HG03460 (cell line): Measurements from ENCODE around the gene GAN.

ENCODE experiments used
- ATAC-seq: cut with Tn5 transposase; IDR thresholded peaks from one replicate; pipeline ENCODE4 v1.9.1; 2021; ENCODE audit not compliant: unreplicated experiment

Gene GAN, protein sequence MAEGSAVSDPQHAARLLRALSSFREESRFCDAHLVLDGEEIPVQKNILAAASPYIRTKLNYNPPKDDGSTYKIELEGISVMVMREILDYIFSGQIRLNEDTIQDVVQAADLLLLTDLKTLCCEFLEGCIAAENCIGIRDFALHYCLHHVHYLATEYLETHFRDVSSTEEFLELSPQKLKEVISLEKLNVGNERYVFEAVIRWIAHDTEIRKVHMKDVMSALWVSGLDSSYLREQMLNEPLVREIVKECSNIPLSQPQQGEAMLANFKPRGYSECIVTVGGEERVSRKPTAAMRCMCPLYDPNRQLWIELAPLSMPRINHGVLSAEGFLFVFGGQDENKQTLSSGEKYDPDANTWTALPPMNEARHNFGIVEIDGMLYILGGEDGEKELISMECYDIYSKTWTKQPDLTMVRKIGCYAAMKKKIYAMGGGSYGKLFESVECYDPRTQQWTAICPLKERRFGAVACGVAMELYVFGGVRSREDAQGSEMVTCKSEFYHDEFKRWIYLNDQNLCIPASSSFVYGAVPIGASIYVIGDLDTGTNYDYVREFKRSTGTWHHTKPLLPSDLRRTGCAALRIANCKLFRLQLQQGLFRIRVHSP

GRCh38 chr16:81314603-81315270, at the start of gene GAN:
Gene GAN (plus strand): TSS chr16:81314962. CDS start chr16:81315114, 152 bp downstream.
- ATAC-seq: peak; percentile 95

DNA sequence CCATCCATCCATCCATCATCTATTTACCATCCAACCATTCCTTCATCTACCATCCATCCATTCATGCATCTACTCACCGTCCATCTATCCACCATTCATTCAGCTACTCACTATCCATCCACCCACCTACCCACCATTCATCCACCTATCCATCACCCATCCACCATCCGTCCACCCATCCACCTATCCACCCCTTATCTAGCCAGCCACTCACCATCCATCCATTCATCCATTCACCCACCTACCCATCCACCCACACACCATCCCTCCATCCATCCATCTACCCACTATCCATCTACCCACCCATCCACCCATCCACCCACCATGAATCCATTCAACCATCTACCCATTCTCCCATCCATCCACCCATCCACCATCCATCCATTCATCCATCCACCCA, 49.7 kb upstream of the GAN start:
- no peak for ATAC-seq

- no peak for ATAC-seq
Observed at GRCh38 chr16:81265658-81266451, 48.9 kb upstream of the GAN start.

- ATAC-seq: peak; percentile 52
Observed at GRCh38 chr16:81266680-81267095, 48.1 kb upstream of the GAN start.

GRCh38 chr16:81268509-81268908, 46.3 kb upstream of the GAN start:
- no peak for ATAC-seq

- no peak for ATAC-seq
Observed at GRCh38 chr16:81273223-81273950, 41.4 kb upstream of the GAN start.

DNA sequence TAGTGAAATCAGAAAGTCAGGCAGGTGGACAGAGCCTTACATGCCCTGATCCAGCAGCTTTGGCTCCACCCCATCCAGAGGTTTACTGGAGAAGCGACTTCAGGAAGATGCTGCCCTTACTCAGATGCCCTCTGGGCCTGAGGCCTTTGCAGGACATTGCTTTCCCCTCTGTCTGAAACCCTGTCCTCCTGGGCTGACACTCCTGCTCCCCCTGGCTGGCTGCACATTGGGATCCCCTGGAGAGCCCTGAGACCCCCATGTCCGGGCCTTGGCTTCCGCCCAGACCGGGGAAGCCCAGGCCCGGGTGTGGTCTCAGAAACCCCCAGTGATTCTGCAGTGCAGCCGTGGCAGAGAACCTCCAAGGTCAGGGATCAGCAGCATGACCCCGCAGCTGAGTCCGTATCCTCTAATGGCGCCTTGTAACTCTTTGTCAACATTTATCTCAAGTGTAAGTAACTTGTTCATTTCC, 39.7 kb upstream of the GAN start:
- ATAC-seq: no peak

- ATAC-seq: no peak
Observed at GRCh38 chr16:81275795-81276194, 39.0 kb upstream of the GAN start.

DNA sequence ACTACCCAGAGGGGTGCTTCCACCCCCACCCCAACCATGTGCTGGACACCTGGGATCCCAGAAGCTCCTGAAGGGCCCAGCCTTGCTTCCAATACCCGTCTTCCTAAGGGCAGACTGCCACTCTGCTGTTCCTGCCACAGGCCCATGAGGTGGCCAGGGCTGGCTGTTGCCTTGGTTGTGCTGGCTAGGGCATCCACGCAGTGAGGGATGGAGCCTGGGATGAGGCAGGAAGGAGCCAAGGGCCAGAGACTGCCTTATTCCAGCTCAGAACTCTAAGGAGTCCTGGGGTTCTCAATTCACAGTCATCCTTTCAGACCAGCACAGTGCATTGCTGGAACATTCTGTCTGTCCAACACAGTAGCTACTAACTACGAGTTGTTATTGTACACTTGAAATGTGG, 38.4 kb upstream of the GAN start:
- no peak for ATAC-seq

- ATAC-seq: no peak
Observed at GRCh38 chr16:81277541-81278080, 37.2 kb upstream of the GAN start.

DNA sequence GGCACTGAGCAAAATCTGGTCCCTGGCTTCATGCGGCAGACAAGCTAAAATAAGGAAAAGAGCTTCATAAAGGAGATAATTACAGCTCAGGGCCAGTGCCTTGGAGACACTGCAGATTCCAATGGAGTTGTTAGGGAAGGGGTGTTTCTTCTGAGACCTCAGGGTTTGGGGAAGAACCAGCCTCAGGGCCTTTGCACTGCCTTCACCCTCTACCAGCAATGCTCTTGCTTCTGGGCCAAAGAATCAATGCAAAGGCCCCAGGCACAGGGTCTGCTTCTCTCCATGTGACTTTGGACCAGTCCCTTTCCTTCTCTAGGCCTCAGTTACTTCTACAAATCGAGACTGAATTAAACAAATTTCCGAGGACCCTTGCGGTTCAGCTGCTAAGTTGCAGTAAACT, 36.2 kb upstream of the GAN start:
- no peak for ATAC-seq

- no peak for ATAC-seq
Observed at GRCh38 chr16:81279392-81279791, 35.4 kb upstream of the GAN start.

DNA sequence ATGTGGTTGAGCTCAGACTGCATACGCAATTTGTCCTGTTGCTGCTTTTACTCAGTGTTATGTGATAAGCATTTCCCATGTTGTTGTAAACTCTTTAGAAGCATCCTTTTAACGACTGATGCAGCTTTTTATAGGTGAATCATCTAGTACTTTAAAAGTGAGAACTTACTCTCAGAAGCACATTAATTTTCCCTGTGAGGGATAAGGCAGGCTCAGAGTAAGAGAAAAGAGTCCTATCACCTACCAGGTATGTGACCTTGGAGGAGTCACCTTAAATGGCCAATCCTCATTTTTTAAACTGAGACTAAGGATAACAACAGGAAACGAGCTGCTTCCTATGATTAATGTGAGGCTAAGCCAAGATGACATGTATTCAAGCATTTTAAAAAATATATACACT, 34.4 kb upstream of the GAN start:
- ATAC-seq: no peak

DNA sequence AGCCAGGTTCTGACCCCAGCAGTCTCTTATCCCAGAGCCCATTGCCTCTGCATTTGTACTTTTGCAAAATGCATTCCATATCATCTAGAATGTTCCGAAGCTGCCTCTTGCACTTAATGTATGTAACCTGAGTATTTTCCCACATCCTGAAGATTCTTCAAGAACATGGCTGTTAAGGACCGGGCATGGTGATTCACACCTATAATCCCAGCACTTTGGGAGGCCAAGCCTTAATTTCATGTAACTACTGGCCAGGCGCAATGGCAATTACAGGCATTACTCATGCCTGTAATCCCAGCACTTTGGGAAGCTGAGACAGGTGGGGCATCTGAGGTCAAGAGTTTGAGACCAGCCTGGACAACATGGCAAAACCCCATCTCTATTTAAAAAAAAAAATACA, 31.7 kb upstream of the GAN start:
- no peak for ATAC-seq

DNA sequence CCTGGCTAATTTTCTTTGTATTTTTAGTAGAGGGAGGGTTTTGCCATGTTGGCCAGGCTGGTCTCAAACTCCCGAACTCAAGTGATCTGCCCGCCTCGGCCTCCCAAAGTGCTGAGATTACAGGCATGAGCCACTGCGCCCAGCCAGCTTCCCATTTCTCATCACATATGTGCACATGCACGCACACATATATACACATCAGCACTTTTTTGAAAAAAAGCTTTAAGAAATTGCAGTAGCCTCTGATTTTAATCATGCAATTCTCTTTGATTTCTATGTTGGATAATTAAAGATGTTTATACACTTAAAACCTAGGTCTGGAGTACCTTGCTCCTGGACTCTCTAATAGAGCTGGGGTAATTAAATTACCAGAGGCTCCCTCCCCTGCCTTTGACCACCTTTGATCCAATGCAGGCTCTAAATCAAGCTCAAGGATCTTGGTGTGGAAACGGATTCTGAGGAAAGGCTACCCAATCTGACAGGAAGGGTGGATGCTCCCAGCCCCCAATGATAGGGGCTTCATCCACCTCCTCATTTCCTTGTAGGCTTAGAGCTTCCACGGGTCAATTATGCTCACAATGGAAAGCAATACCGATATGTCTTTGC, 29.7 kb upstream of the GAN start:
- ATAC-seq: no peak

GRCh38 chr16:81286190-81286589, 28.6 kb upstream of the GAN start:
- ATAC-seq: no peak

DNA sequence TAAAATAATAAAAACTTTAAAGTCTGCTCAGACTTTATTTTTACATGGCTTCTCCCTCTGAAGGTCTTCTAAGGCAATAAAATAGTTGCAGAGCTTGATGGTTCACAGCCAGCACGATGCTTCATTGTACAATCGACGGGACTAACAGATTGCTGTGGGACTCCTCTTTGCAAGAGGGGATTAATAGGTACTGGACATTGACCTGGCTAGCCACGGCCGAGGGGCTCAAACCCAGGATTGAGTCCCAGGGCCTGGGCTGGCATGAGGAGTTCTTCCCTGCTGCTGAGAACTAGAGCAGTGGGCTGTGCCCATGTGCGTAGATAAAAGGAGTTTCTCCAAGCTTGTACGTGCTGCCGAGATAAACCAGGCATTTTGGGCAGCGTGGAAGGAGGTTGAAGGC, 23.6 kb upstream of the GAN start:
- ATAC-seq: no peak

GRCh38 chr16:81292936-81293335, 21.8 kb upstream of the GAN start:
- ATAC-seq: no peak

DNA sequence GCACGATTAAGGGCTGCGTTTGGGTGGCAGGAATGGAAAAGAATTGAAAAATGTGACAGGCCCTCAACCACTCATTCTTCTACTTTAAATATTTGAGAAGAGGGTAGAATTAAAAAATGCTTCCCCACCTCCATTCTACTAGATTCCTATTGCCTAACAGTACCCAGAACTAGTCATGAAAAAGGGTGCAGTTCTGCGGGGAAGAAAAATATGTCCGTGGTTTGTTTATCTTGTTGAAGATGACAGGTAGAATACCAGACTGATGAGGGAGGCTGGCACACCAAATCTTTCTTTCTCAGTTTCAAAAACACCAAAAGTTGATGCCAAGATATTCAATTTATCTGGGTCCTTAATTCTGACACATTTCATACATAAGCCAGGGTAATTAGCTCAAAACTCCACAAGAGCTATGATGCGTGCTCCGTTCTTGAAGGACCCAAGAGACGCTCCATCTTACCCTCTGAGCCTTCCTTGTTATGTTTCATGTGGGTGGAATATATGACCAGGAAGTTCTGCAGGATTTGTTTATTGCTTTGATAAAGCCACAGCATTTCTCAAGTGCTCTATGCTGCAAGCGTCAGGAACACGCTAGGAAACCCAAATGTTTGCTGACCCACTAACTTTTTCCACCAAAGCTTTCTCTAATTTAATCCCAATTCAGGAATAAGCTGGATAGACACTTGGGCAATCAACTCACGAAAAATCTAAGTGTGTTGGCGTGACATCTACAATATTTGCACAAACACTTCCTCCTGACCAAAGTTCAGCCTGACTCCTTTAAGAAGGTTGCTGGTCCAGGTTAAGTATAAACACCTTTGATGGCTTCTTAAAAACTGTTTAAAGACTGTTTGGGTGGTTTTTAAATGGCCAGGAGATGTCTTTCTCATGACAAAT, 20.6 kb upstream of the GAN start:
- ATAC-seq: no peak
